Mucosa of stomach (tissue), 1 donor: ENCODE results near the gene RUFY3.

Experiments
- H3K27me3 ChIP-seq: one replicate; pipeline ENCODE4 v1.7.0; 2013; ENCODE audit warnings: mild to moderate bottlenecking, low read length; ENCODE audit not compliant: control insufficient read depth, insufficient read depth
- H3K36me3 ChIP-seq: one replicate; pipeline ENCODE4 v1.7.0; 2013; ENCODE audit warnings: low read length; ENCODE audit not compliant: control insufficient read depth, insufficient read depth
- H3K4me1 ChIP-seq: one replicate; pipeline ENCODE4 v1.7.0; 2013; ENCODE audit warnings: mild to moderate bottlenecking, low read length; ENCODE audit not compliant: control insufficient read depth, insufficient read depth
- H3K4me3 ChIP-seq: one replicate; pipeline ENCODE4 v1.7.0; 2013; ENCODE audit warnings: low read length
- H3K9ac ChIP-seq: one replicate; pipeline ENCODE4 v1.7.0; 2013; ENCODE audit warnings: mild to moderate bottlenecking, low read length, moderate library complexity
- H3K9me3 ChIP-seq: one replicate; pipeline ENCODE4 v1.7.0; 2013; ENCODE audit warnings: mild to moderate bottlenecking, low read length, moderate library complexity; ENCODE audit not compliant: control insufficient read depth
- donor health status: Pancreatic carcinoma.

Gene RUFY3

GRCh38 chr4:70816894-70817293, 95.1 kb downstream of the RUFY3 start:
- Histone ChIP-seq H3K36me3 (no peaks in the 10 kb centered on the region), H3K4me3 (no peak overlapping the region), H3K9ac (no peak overlapping the region), H3K27me3 (no peaks in the 10 kb centered on the region), H3K9me3 (no peaks in the 10 kb centered on the region), H3K4me1 (no peaks in the 10 kb centered on the region)

- Histone ChIP-seq H3K27me3 (no peaks in the 10 kb centered on the region), H3K9me3 (no peaks in the 10 kb centered on the region), H3K4me3 (no peak overlapping the region), H3K36me3 (no peaks in the 10 kb centered on the region), H3K9ac (no peak overlapping the region), H3K4me1 (no peaks in the 10 kb centered on the region)
These were observed 96.5 kb downstream of the RUFY3 start for GRCh38 chr4:70818173-70818855.

- no peaks in the 10 kb centered on the region for H3K27me3 ChIP-seq
- no peak overlapping the region for H3K9ac ChIP-seq
- H3K36me3 ChIP-seq = no peaks in the 10 kb centered on the region
- no peak overlapping the region for H3K4me3 ChIP-seq
- H3K9me3 ChIP-seq = no peaks in the 10 kb centered on the region
- no peaks in the 10 kb centered on the region for H3K4me1 ChIP-seq
These were observed 97.2 kb downstream of the RUFY3 start for GRCh38 chr4:70818921-70819320.

GRCh38 chr4:70829015-70829414, 107.3 kb downstream of the RUFY3 start:
- Histone ChIP-seq H3K9ac (no peak overlapping the region), H3K36me3 (peaks cover 4% of the 10 kb centered on the region), H3K9me3 (no peaks in the 10 kb centered on the region), H3K4me1 (no peaks in the 10 kb centered on the region), H3K27me3 (no peaks in the 10 kb centered on the region), H3K4me3 (no peak overlapping the region)

GRCh38 chr4:70829492-70829891, 107.7 kb downstream of the RUFY3 start:
- Histone ChIP-seq H3K4me1 (no peaks in the 10 kb centered on the region), H3K9me3 (no peaks in the 10 kb centered on the region), H3K9ac (no peak overlapping the region), H3K27me3 (no peaks in the 10 kb centered on the region), H3K4me3 (no peak overlapping the region), H3K36me3 (peaks cover 4% of the 10 kb centered on the region)

- Histone ChIP-seq H3K9ac (no peak overlapping the region), H3K4me3 (no peak overlapping the region), H3K27me3 (no peaks in the 10 kb centered on the region), H3K4me1 (no peaks in the 10 kb centered on the region), H3K36me3 (peaks cover 4% of the 10 kb centered on the region), H3K9me3 (no peaks in the 10 kb centered on the region)
These were observed 108.3 kb downstream of the RUFY3 start for GRCh38 chr4:70830054-70830453.

- Histone ChIP-seq H3K27me3 (no peaks in the 10 kb centered on the region), H3K4me3 (no peak overlapping the region), H3K9me3 (no peaks in the 10 kb centered on the region), H3K36me3 (peaks cover 4% of the 10 kb centered on the region), H3K4me1 (no peaks in the 10 kb centered on the region), H3K9ac (no peak overlapping the region)
These were observed 109.5 kb downstream of the RUFY3 start for GRCh38 chr4:70831293-70831692.

GRCh38 chr4:70833675-70834074, 111.9 kb downstream of the RUFY3 start:
- Histone ChIP-seq H3K9ac (no peak overlapping the region), H3K27me3 (no peaks in the 10 kb centered on the region), H3K4me3 (no peak overlapping the region), H3K4me1 (no peaks in the 10 kb centered on the region), H3K9me3 (no peaks in the 10 kb centered on the region), H3K36me3 (peaks cover 4% of the 10 kb centered on the region)

GRCh38 chr4:70836081-70836480, 114.3 kb downstream of the RUFY3 start:
- H3K4me3 ChIP-seq = no peak overlapping the region
- no peaks in the 10 kb centered on the region for H3K27me3 ChIP-seq
- peaks cover 3% of the 10 kb centered on the region for H3K4me1 ChIP-seq
- no peaks in the 10 kb centered on the region for H3K36me3 ChIP-seq
- no peak overlapping the region for H3K9ac ChIP-seq
- no peaks in the 10 kb centered on the region for H3K9me3 ChIP-seq

GRCh38 chr4:70838204-70838603, 116.4 kb downstream of the RUFY3 start:
- peak overlapping the region; percentile 51 for H3K4me3 ChIP-seq
- no peaks in the 10 kb centered on the region for H3K9me3 ChIP-seq
- no peaks in the 10 kb centered on the region for H3K36me3 ChIP-seq
- H3K4me1 ChIP-seq = peaks cover 3% of the 10 kb centered on the region
- H3K9ac ChIP-seq = peak overlapping the region; percentile 71
- no peaks in the 10 kb centered on the region for H3K27me3 ChIP-seq

GRCh38 chr4:70838666-70839588, 117.2 kb downstream of the RUFY3 start:
- Histone ChIP-seq H3K9me3 (no peaks in the 10 kb centered on the region), H3K27me3 (no peaks in the 10 kb centered on the region), H3K36me3 (no peaks in the 10 kb centered on the region), H3K9ac (peak overlapping the region; percentile 71), H3K4me3 (peak overlapping the region; percentile 51), H3K4me1 (peaks cover 3% of the 10 kb centered on the region)

- no peaks in the 10 kb centered on the region for H3K9me3 ChIP-seq
- no peaks in the 10 kb centered on the region for H3K36me3 ChIP-seq
- peaks cover 3% of the 10 kb centered on the region for H3K4me1 ChIP-seq
- H3K9ac ChIP-seq = peak within 1 kb of the TSS; percentile 71
- no peaks in the 10 kb centered on the region for H3K27me3 ChIP-seq
- peak within 1 kb of the TSS; percentile 51 for H3K4me3 ChIP-seq
These were observed 117.9 kb downstream of the RUFY3 start, which contains the start of gene GRSF1 for GRCh38 chr4:70839589-70840093. Gene GRSF1, minus strand, starts transcription at chr4:70839890. Its CDS starts 63 bp downstream, at chr4:70839827.
